T-helper 17 cell (primary cell): ENCODE data around the gene EIF3L. TPM values are rescaled to one million over a fixed set of nuclear protein-coding genes. Genes with fewer than 3 reads are reported as not detected.

Experiments used
- ATAC-seq: fragments of 150-1000 bp; cut with Tn5 transposase; 2 replicates; pipeline ENCODE4 v1.10.0; 2021; ENCODE audit warnings: mild to moderate bottlenecking, moderate library complexity
- DNase-seq, 3 donors: peaks; one replicate each; pipeline versions ENCODE4 v3.0.0 to v3.0.0-alpha.2; 2020 to 2021
- H3K9me3 ChIP-seq: one replicate; pipeline ENCODE4 v1.7.0; 2013; ENCODE audit warnings: low read length, mild to moderate bottlenecking; ENCODE audit not compliant: control insufficient read depth, poor library complexity, severe bottlenecking
- H3K27ac Mint-ChIP-seq: one replicate; pipeline ENCODE4 v1.8.0; 2022; ENCODE audit warnings: mild to moderate bottlenecking, moderate library complexity, mixed read lengths
- H3K27me3 Mint-ChIP-seq: one replicate; pipeline ENCODE4 v1.8.0; 2022; ENCODE audit warnings: mixed read lengths
- H3K36me3 Mint-ChIP-seq: one replicate; pipeline ENCODE4 v1.8.0; 2022; ENCODE audit warnings: low read depth, mixed read lengths
- H3K4me1 Mint-ChIP-seq: one replicate; pipeline ENCODE4 v1.8.0; 2022; ENCODE audit warnings: mild to moderate bottlenecking, mixed read lengths
- H3K4me3 Mint-ChIP-seq: one replicate; pipeline ENCODE4 v1.8.0; 2022; ENCODE audit warnings: mild to moderate bottlenecking, moderate library complexity, mixed read lengths
- total RNA-seq, 4 donors: library from RNA in 2 of 4; stranded (reverse) in 2 of 4; gene quantifications; one replicate each; pipeline ENCODE4 v1.2.3 and lab custom pipeline; 2022 to 2026

EIF3L gene
- total RNA-seq, 2 donors from 2014 or later = 517 to 546 TPM

DNA sequence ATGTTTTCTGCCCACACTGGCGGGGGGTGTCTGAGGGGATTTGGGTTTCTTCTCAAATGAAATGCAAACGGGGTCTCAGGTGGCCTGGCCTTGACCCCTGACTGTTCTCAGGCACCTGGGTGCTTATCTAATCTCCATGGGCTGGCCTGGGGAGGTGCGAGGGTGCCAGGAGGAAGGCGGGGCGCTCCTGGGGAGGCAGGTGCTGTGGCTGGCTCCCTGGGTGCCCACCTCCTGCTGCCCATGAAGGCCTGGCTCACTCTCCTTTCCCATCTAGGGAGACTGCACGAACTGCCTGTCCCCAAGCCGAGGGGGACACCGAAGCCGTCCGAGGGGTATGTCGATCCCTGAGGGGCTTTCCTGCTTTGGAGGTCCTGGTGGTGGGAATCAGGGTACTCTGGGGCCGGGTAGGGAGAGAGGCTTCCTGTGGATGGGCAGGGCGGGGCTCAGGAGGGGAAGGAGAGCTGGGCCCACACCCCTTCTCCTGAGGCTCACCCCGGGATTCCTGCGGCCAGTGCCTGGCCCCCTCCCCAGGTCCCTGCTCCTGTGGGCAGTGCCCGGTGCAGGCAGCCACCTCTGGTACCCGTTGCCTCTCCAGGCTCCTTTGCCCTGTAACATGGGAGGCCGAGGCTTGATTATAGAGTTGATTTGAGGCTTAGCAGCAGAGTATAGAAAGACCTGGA is 75.3 kb downstream of the EIF3L start:
- no peaks in the 10 kb centered on the region for H3K27me3 Mint-ChIP-seq
- H3K27ac Mint-ChIP-seq = no peak overlapping the region
- ATAC-seq (no peak), DNase-seq (no peak)
- H3K4me3 Mint-ChIP-seq = no peak overlapping the region
- H3K36me3 Mint-ChIP-seq = peaks cover 4% of the 10 kb centered on the region
- no peaks in the 10 kb centered on the region for H3K9me3 ChIP-seq
- peaks cover 9% of the 10 kb centered on the region for H3K4me1 Mint-ChIP-seq

DNA sequence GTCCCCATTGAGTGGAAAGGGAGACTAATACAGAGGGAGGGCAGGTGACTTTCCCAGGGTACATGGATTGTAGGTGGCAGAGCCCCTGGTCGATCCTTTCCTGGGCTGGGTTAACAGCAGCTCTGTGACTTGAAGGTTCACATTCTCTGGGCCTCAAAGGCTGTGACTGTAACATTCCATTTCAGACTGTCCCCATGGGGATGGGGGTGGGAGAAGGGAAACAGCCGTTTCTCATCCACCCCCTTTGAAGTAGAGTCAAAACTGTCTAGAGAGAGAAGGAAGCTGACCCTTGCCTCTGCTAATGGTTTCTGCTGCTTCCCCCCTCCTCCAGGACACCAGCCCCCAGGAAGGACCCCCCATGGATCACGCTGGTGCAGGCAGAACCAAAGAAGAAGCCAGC is 76.1 kb downstream of the EIF3L start:
- no peaks in the 10 kb centered on the region for H3K9me3 ChIP-seq
- peaks cover 7% of the 10 kb centered on the region for H3K4me1 Mint-ChIP-seq
- ATAC-seq (no peak), DNase-seq (no peak)
- no peak overlapping the region for H3K4me3 Mint-ChIP-seq
- no peak overlapping the region for H3K27ac Mint-ChIP-seq
- no peaks in the 10 kb centered on the region for H3K27me3 Mint-ChIP-seq
- peaks cover 4% of the 10 kb centered on the region for H3K36me3 Mint-ChIP-seq

DNA sequence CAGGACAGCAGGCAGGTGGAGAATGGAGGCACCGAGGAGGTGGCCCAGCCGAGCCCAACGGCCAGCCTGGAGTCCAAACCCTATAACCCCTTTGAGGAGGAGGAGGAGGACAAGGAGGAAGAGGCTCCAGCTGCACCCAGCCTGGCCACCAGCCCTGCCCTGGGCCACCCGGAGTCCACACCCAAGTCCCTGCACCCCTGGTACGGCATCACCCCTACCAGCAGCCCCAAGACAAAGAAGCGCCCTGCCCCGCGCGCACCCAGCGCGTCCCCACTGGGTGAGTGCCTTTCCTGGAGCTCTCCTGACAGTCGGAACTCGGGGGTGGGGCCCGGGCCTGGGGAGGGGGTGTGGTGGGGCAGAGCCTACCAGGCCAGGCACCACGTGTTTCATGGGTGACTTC is 76.5 kb downstream of the EIF3L start:
- no peak for ATAC-seq
- H3K4me3 Mint-ChIP-seq = no peak overlapping the region
- no peak for DNase-seq
- H3K36me3 Mint-ChIP-seq = peaks cover 4% of the 10 kb centered on the region
- no peaks in the 10 kb centered on the region for H3K9me3 ChIP-seq
- H3K27me3 Mint-ChIP-seq = no peaks in the 10 kb centered on the region
- H3K27ac Mint-ChIP-seq = no peak overlapping the region
- peaks cover 7% of the 10 kb centered on the region for H3K4me1 Mint-ChIP-seq

DNA sequence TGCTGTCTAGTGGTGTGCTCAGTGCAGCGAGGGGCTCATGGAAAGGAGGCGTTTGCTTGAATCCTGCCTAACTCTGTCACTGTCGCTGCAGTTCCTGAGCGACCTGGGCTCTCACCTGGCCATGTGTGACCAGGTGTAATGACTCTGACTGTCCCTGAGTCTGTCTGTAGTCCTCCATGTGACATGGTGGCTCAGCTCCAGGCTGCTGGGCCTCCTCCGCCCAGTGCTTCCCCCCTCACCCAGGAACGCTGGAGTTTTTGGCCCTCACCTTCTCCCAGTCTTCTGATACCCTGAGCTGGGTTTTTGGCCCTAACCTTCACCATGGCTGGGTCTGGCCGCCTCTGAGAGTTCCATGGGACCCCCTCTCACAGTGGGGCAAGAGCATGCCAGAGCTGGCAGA is 77.1 kb downstream of the EIF3L start:
- Mint-ChIP-seq H3K27ac (no peak overlapping the region), H3K36me3 (peaks cover 4% of the 10 kb centered on the region), H3K4me1 (peaks cover 7% of the 10 kb centered on the region), H3K27me3 (no peaks in the 10 kb centered on the region), H3K4me3 (no peak overlapping the region)
- no peak for DNase-seq
- ATAC-seq = no peak
- no peaks in the 10 kb centered on the region for H3K9me3 ChIP-seq

DNA sequence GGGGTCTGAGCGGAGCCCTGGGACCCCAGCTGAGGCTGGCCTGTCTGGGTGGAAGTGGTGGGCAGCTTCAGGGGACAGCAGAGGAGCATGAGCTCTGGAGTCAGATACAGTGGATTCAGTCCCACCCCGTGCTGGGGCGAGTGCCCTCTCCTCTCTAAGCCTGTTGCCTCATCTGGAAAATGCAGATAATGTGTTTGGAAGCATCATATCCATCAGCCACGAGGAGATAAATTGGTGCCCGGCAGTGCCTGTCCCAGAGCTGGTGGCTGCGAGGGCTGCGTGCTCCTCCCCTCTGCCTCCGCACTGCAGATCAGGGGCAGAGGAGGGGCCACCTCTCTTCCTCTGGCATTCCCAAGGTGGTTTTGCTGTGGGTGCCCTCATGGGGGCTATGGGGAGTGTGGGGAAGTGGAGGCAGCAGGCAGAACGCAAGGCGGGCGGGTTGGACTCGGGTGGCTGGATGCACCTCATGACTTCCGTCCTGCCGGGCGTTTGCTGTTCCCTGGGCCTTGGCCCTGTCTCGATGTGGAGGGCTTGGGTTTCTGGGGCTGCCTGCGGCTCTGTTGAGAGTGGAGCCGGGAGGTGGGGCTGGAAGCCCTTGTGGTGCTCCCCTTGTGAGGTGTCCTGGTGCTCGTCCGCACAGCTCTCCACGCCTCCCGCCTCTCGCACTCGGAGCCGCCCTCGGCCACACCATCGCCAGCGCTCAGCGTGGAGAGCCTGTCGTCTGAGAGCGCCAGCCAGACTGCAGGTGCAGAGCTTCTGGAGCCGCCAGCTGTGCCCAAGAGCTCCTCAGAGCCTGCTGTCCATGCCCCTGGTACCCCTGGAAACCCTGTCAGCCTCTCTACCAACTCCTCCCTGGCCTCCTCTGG is 77.8 kb downstream of the EIF3L start:
- no peak for ATAC-seq
- H3K4me1 Mint-ChIP-seq = peaks cover 7% of the 10 kb centered on the region
- DNase-seq = no peak
- no peaks in the 10 kb centered on the region for H3K27me3 Mint-ChIP-seq
- no peak overlapping the region for H3K27ac Mint-ChIP-seq
- H3K4me3 Mint-ChIP-seq = no peak overlapping the region
- peaks cover 4% of the 10 kb centered on the region for H3K36me3 Mint-ChIP-seq
- no peaks in the 10 kb centered on the region for H3K9me3 ChIP-seq

DNA sequence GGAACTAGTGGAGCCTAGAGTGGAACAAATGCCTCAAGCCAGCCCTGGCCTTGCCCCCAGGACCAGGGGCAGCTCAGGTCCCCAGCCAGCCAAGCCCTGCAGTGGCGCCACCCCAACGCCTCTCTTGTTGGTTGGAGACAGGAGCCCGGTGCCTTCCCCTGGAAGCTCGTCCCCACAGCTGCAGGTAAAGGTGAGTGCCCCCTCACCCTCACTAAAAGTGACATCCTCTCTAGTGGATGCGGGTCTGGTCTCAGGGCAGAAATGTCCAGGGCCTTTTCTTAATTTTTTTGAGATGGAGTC is 78.4 kb downstream of the EIF3L start:
- H3K9me3 ChIP-seq = no peaks in the 10 kb centered on the region
- peaks cover 7% of the 10 kb centered on the region for H3K4me1 Mint-ChIP-seq
- peaks cover 4% of the 10 kb centered on the region for H3K36me3 Mint-ChIP-seq
- H3K4me3 Mint-ChIP-seq = no peak overlapping the region
- H3K27ac Mint-ChIP-seq = no peak overlapping the region
- no peaks in the 10 kb centered on the region for H3K27me3 Mint-ChIP-seq
- DNase-seq (no peak), ATAC-seq (no peak)

DNA sequence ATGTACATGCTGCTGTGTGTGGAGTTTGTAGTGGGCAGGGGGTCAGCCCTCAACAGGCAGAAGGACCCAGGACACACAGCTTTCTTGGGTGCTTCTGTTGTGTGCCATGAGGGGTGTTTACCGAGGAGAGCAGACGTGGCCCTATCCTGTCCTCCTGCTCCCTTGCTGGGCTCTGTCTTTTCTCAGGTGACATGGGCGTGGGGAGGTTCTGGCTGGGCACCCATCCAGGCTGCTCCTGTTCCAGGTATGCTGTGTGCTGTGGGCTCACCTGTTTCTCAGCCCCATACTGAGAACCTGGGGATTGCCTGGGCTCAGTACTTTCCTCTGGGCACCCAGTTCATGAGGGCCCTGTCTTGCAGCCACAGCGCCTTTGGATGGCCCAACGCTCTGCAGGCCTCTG is 80.2 kb downstream of the EIF3L start:
- Mint-ChIP-seq H3K4me1 (peaks cover 13% of the 10 kb centered on the region), H3K27ac (no peak overlapping the region), H3K36me3 (peaks cover 4% of the 10 kb centered on the region), H3K27me3 (no peaks in the 10 kb centered on the region), H3K4me3 (no peak overlapping the region)
- DNase-seq (no peak), ATAC-seq (no peak)
- no peaks in the 10 kb centered on the region for H3K9me3 ChIP-seq

DNA sequence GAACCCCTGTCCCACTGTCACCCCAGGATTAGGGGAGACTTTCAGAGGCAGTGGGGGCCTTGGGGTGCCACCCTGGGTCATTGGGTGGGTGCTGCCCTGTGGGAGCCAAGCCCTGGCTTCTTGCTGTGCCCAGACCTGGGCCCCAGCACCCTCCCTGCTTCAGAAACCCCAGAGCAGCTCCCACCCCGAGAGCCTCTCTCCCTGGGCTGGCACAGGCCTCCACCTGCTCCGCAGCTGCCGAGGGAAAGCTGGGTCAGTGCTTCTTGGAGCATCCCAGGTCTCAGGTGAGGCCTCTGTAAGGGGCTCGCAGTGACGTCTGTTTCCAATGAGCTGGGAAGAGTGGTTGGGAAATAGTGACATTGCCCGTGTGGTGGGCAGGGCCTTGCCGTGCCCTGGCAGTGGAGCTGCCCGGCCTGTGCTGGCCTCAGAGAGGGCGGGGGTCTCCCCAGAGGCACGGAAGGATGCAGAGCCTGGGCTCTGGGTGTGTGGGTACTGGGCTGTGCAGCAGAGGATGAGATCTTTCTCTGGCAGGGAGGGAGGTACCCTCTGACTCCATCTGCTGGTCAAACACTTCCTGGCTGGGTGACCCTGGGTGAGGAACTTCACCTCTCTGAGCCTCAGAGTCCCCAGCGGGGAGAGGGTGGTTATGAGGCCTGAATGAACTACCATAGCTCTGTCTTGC is 81.2 kb downstream of the EIF3L start:
- Mint-ChIP-seq H3K4me1 (peaks cover 13% of the 10 kb centered on the region), H3K27me3 (no peaks in the 10 kb centered on the region), H3K4me3 (no peak overlapping the region), H3K36me3 (peaks cover 4% of the 10 kb centered on the region), H3K27ac (peak overlapping the region; percentile 14)
- DNase-seq = no peak
- H3K9me3 ChIP-seq = no peaks in the 10 kb centered on the region
- ATAC-seq = no peak

DNA sequence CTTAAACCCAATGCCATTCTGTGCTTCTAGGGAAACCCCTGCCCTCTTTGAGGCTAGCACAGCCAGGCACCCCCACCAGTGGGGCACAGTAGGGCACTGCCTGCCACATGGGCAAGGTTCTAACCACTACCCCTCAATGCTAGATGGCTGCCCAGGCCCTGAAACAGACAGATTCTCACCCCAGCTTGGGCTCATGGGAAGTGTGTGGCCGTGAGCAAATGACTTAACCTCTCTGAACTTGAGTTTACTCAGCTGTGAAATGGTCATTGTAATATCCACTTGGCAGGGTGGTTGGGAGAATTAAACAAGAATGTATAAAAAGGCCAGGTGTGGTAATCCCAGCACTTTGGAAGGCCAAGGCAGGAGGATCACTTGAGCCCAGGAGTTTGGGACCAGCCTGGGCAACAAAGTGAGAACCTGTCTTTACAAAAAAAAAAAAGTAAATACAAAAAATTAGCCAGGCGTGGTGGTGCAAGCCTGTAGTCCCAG is 81.8 kb downstream of the EIF3L start:
- H3K27ac Mint-ChIP-seq = no peak overlapping the region
- ATAC-seq (no peak), DNase-seq (no peak)
- H3K36me3 Mint-ChIP-seq = peaks cover 4% of the 10 kb centered on the region
- H3K4me1 Mint-ChIP-seq = peaks cover 13% of the 10 kb centered on the region
- H3K4me3 Mint-ChIP-seq = no peak overlapping the region
- H3K9me3 ChIP-seq = no peaks in the 10 kb centered on the region
- H3K27me3 Mint-ChIP-seq = no peaks in the 10 kb centered on the region

DNA sequence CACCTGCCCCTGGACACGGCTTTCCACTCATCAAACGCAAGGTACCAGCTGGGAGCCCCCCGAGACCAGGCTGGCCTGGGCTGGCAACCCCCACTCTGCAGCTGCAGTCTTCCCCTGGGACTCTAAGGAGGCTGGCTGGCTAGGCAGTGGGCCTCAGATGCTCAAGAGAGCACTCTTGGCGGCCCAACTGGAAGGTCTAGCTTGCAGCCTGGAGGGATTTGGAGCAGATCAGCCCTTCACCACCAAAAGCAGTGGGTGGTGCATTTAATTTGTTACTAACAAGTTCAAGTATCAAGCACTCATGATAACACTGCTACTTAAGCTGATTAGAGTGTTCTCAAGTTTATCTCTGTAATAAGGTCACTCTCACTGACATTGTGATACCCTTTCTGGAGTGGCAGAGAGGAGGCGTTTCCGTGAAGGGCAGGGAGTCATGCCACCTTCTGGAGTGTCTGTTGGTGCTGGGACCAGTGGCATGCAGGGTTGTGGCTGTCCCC is 82.7 kb downstream of the EIF3L start:
- Mint-ChIP-seq H3K27ac (peak overlapping the region; percentile 8), H3K27me3 (no peaks in the 10 kb centered on the region), H3K4me3 (no peak overlapping the region), H3K4me1 (peaks cover 13% of the 10 kb centered on the region), H3K36me3 (peaks cover 4% of the 10 kb centered on the region)
- DNase-seq (no peak), ATAC-seq (no peak)
- H3K9me3 ChIP-seq = no peaks in the 10 kb centered on the region

DNA sequence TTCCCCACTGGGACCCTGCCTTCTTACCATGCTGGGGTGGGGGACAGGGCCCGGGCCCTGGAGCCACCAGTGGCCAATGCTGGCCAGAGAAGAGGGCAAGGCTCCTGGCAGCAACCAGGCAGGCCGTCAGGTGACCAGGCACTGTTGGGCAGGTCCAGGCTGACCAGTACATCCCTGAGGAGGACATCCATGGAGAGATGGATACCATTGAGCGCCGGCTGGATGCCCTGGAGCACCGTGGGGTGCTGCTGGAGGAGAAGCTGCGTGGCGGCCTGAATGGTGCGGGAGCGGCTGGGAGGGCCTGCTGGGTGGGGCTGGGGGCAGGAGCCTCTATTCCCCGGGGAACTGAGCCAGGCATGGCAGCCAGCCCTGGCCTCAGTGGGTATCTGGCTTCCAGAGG is 83.2 kb downstream of the EIF3L start:
- ATAC-seq (no peak), DNase-seq (no peak)
- no peaks in the 10 kb centered on the region for H3K9me3 ChIP-seq
- Mint-ChIP-seq H3K27ac (peak overlapping the region; percentile 8), H3K4me1 (peaks cover 13% of the 10 kb centered on the region), H3K27me3 (no peaks in the 10 kb centered on the region), H3K36me3 (peaks cover 4% of the 10 kb centered on the region), H3K4me3 (no peak overlapping the region)

DNA sequence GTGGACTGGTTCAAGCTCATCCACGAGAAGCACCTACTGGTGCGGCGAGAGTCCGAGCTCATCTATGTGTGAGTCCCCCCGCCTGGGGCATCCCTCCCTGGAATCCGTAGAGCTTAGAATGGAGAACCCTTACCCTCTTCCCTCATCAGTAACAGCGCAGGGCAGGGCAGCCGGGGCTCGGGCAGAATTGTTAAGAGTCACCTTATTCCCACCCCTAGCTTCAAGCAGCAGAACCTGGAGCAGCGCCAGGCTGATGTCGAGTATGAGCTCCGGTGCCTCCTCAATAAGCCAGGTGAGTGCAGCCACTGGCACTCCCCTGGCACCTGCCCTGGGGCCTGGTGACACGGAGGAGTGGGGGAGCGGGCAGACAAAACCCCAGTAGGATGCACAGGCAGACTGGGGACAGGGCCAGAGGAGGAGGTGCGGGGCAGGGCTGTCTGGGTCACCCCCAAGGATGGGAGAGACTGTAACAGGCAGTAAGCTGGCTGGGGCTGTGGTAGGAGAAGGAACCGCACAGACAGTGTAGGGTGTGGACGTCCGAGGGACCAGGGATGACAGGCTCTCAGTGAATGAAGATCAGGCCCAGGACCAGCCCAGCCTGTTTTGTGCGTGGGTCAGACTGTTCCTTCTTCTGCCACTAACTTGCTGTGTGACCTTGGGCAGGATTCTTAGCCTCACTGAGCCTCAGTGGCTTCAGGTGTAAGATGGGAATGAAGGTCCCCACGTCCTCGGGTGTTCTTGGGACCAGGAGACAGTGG is 83.8 kb downstream of the EIF3L start:
- no peaks in the 10 kb centered on the region for H3K27me3 Mint-ChIP-seq
- H3K27ac Mint-ChIP-seq = no peak overlapping the region
- H3K4me3 Mint-ChIP-seq = no peak overlapping the region
- DNase-seq (no peak), ATAC-seq (no peak)
- peaks cover 13% of the 10 kb centered on the region for H3K4me1 Mint-ChIP-seq
- peaks cover 4% of the 10 kb centered on the region for H3K36me3 Mint-ChIP-seq
- H3K9me3 ChIP-seq = no peaks in the 10 kb centered on the region
